Activated CD4-positive, alpha-beta T cell treated with anti-CD3 and anti-CD28 coated beads, Interleukin-2, amount 10 ng/mL, durations not matched to agents 7 days and 5 days (primary cell): ENCODE measurements around the gene PTPRR. TPM values are rescaled to one million over a fixed set of nuclear protein-coding genes. Genes with fewer than 3 reads are reported as not detected.

Experiments used
- CTCF ChIA-PET: fragments of 350-600 bp; sonication (Branson Sonifier 250); formaldehyde crosslinking; loops from one replicate; lab custom pipeline; 2021; ENCODE audit warnings: antibody characterized with exemption; lab: Charles Lee
- POLR2A ChIA-PET: fragments of 350-600 bp; sonication (Branson Sonifier 250); formaldehyde crosslinking; loops from one replicate; lab custom pipeline; 2021; ENCODE audit warnings: antibody characterized with exemption; lab: Charles Lee
- DNase-seq: peaks from one replicate; pipeline ENCODE4 v3.0.0-alpha.2; 2020
- H3K27ac Mint-ChIP-seq: one replicate; pipeline ENCODE4 v1.8.0; 2021; ENCODE audit warnings: mild to moderate bottlenecking, moderate library complexity, mixed read lengths
- H3K27me3 Mint-ChIP-seq: one replicate; pipeline ENCODE4 v1.8.0; 2021; ENCODE audit warnings: mixed read lengths
- H3K36me3 Mint-ChIP-seq: one replicate; pipeline ENCODE4 v1.8.0; 2021; ENCODE audit warnings: low read depth, mixed read lengths
- H3K4me1 Mint-ChIP-seq: one replicate; pipeline ENCODE4 v1.8.0; 2021; ENCODE audit warnings: mixed read lengths
- H3K4me3 Mint-ChIP-seq: one replicate; pipeline ENCODE4 v1.8.0; 2021; ENCODE audit warnings: mild to moderate bottlenecking, moderate library complexity, mixed read lengths
- H3K9me3 Mint-ChIP-seq: one replicate; pipeline ENCODE4 v1.8.0; 2021; ENCODE audit warnings: mixed read lengths
- total RNA-seq, 2 experiments: library from RNA; stranded (reverse); gene quantifications; one replicate each; pipeline ENCODE4 v1.2.3, GENCODE V29; 2021

The PTPRR gene
- total RNA-seq, 2 experiments from 2014 or later, result not detected

DNA sequence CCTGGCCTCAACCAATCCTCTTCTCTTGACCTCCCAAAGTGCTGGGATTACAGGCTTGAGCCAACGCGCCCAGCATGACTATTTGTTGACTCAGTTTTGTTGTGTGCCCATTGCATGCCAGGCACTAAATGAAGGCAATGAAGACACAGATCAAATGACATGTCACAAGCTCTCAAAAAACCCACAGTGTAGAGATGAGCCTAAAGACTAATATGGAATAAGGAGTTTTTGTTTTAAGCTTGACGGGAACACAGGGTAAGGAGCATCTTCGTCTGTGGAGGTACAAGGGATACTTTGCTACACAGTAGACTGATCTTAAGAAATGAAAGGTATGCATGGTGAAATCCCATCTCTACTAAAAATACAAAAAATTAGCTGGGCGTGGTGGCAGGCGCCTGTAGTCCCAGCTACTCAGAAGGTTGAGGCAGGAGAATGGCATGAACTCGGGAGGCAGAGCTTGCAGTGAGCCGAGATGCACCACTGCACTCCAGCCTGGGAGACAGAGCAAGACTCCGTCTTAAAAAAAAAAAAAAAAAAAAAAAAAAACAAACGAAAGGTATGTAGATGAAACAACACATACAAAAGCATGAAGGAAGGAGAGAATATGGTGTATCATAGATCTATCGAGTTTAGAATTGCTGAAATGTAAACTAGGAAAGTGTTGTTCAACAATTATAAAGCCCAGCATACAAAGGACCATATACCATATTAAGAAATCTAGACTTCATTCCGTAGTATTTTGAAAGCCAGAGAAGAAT is 161.2 kb downstream of the PTPRR start:
- no peak overlapping the region for H3K27ac Mint-ChIP-seq
- peaks cover 2% of the 10 kb centered on the region for H3K27me3 Mint-ChIP-seq
- no peaks in the 10 kb centered on the region for H3K4me1 Mint-ChIP-seq
- H3K36me3 Mint-ChIP-seq, result no peaks in the 10 kb centered on the region
- CTCF ChIA-PET, result no interaction called here
- no peak overlapping the region for H3K4me3 Mint-ChIP-seq
- no peaks in the 10 kb centered on the region for H3K9me3 Mint-ChIP-seq
- POLR2A ChIA-PET, result no interaction called here
- no peak for DNase-seq

GRCh38 chr12:70758494-70758845 is 162.1 kb downstream of the PTPRR start:
- H3K36me3 Mint-ChIP-seq, result no peaks in the 10 kb centered on the region
- H3K4me3 Mint-ChIP-seq, result no peak overlapping the region
- H3K4me1 Mint-ChIP-seq, result no peaks in the 10 kb centered on the region
- ChIA-PET POLR2A (no interaction called here), CTCF (interaction anchor here (1.0 kb wide), 1 partner anchor 10 kb away, joined by 3 read pairs; no protein-coding TSS in a partner anchor)
- peaks cover 6% of the 10 kb centered on the region for H3K27me3 Mint-ChIP-seq
- no peak for DNase-seq
- H3K9me3 Mint-ChIP-seq, result no peaks in the 10 kb centered on the region
- H3K27ac Mint-ChIP-seq, result no peak overlapping the region

GRCh38 chr12:70757830-70758493 is 162.6 kb downstream of the PTPRR start:
- no peak for DNase-seq
- H3K9me3 Mint-ChIP-seq, result no peaks in the 10 kb centered on the region
- H3K36me3 Mint-ChIP-seq, result no peaks in the 10 kb centered on the region
- ChIA-PET CTCF (interaction anchor here (1.0 kb wide), 1 partner anchor 10 kb away, joined by 3 read pairs; no protein-coding TSS in a partner anchor), POLR2A (no interaction called here)
- H3K27me3 Mint-ChIP-seq, result peaks cover 7% of the 10 kb centered on the region
- no peak overlapping the region for H3K27ac Mint-ChIP-seq
- no peaks in the 10 kb centered on the region for H3K4me1 Mint-ChIP-seq
- no peak overlapping the region for H3K4me3 Mint-ChIP-seq

DNA sequence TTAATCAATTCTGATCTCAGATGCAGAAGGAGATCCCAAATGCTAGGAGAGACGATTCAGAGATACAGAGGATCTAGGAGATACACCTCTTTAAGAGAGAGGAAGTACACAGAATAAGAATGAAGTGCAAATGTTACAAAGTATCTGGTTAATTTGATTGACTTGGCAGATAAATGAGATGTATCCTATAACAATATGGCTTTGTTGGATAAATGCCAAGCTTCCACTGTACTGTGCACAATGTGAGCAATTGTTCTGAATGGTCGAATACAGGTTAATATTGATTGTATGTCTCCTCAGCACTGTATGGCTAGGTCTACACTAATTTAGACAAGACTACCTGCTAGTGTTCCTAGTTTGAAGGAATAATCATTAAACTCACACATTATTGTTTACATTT is 163.7 kb downstream of the PTPRR start:
- H3K27ac Mint-ChIP-seq, result no peak overlapping the region
- ChIA-PET CTCF (interaction anchor here (1.1 kb wide), 1 partner anchor 663 kb away, joined by 3 read pairs; no protein-coding TSS in a partner anchor), POLR2A (no interaction called here)
- H3K4me3 Mint-ChIP-seq, result no peak overlapping the region
- H3K27me3 Mint-ChIP-seq, result peaks cover 14% of the 10 kb centered on the region
- DNase-seq, result no peak
- H3K36me3 Mint-ChIP-seq, result no peaks in the 10 kb centered on the region
- H3K9me3 Mint-ChIP-seq, result no peaks in the 10 kb centered on the region
- H3K4me1 Mint-ChIP-seq, result no peaks in the 10 kb centered on the region

DNA sequence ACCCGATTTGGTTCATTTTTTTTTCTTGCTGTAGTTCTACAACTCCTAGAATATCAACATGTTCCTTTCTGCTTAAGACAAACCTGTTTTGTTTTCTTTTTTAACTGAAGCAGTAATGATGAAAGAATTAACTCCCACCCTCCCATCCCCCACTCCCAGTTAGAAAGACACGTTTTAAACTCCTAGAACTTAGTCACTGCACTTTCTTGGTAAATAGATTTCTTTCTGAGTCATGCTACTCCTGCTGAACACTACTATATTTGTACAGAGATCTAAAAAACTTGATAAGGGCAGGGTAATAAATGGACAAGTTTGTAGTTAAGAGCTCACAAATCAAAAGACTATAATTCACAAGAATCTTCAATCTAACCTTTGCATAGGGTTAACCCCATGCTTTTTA is 164.4 kb downstream of the PTPRR start:
- ChIA-PET CTCF (interaction anchor here (1.1 kb wide), 1 partner anchor 662 kb away, joined by 3 read pairs; no protein-coding TSS in a partner anchor), POLR2A (no interaction called here)
- Mint-ChIP-seq H3K4me3 (no peak overlapping the region), H3K4me1 (no peaks in the 10 kb centered on the region), H3K36me3 (no peaks in the 10 kb centered on the region), H3K27me3 (peaks cover 17% of the 10 kb centered on the region), H3K27ac (no peak overlapping the region), H3K9me3 (no peaks in the 10 kb centered on the region)
- DNase-seq, result no peak

GRCh38 chr12:70754330-70754741 is 166.2 kb downstream of the PTPRR start:
- H3K27ac Mint-ChIP-seq, result no peak overlapping the region

DNA sequence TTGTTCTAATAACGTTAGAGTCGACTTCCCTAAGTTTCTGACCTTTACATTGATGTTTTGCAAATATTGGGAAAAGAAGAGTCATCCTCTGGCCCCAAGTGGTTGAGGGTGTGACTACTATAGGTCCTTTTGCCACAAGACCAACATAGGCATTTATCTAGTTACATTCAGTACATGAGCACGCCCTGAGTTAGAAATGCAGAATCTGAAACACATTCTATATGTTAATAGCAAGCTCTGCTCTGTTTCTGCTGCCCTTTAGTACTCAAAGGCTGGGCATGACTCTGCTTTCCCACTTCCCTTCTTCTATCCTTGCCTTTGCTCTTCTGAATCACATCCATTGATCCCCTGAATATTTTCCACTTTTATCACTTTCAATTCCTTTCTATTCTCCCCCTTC is 168.2 kb downstream of the PTPRR start:
- Mint-ChIP-seq H3K4me3 (no peak overlapping the region), H3K36me3 (no peaks in the 10 kb centered on the region), H3K9me3 (no peaks in the 10 kb centered on the region), H3K4me1 (no peaks in the 10 kb centered on the region), H3K27me3 (peaks cover 23% of the 10 kb centered on the region), H3K27ac (no peak overlapping the region)
- CTCF ChIA-PET, result no interaction called here
- no peak for DNase-seq
- POLR2A ChIA-PET, result no interaction called here

More at GRCh38 chr12:70754330-70754741, 166.2 kb downstream of the PTPRR start:
- no peak overlapping the region for H3K4me3 Mint-ChIP-seq
- CTCF ChIA-PET, result interaction anchor here (0.6 kb wide), 1 partner anchor 1031 kb away, joined by 3 read pairs; no protein-coding TSS in a partner anchor
- H3K9me3 Mint-ChIP-seq, result no peaks in the 10 kb centered on the region
- no peaks in the 10 kb centered on the region for H3K36me3 Mint-ChIP-seq
- no peak for DNase-seq
- H3K27me3 Mint-ChIP-seq, result peaks cover 20% of the 10 kb centered on the region
- no peaks in the 10 kb centered on the region for H3K4me1 Mint-ChIP-seq
- POLR2A ChIA-PET, result no interaction called here

DNA sequence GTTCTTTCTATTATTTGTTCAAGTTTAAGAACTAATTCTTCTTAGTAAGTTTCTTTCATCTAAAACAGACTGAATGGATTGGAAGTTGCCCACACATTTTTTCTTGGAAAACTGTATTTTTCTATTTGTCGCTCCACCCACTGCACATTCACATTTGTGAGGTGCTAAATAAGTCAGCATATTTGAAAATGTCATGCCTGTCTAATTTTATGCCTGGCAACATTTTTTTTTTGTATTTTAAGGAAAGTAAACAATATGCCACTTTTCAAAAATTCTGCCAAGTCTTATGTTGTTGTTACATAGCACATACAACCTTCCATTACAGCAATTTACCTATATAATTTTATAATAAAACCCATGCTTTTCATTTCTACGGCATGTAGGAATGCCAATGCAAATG is 170.6 kb downstream of the PTPRR start:
- Mint-ChIP-seq H3K27ac (no peak overlapping the region), H3K27me3 (peaks cover 21% of the 10 kb centered on the region), H3K36me3 (no peaks in the 10 kb centered on the region), H3K4me1 (no peaks in the 10 kb centered on the region), H3K4me3 (no peak overlapping the region), H3K9me3 (no peaks in the 10 kb centered on the region)
- ChIA-PET POLR2A (no interaction called here), CTCF (no interaction called here)
- DNase-seq, result no peak

DNA sequence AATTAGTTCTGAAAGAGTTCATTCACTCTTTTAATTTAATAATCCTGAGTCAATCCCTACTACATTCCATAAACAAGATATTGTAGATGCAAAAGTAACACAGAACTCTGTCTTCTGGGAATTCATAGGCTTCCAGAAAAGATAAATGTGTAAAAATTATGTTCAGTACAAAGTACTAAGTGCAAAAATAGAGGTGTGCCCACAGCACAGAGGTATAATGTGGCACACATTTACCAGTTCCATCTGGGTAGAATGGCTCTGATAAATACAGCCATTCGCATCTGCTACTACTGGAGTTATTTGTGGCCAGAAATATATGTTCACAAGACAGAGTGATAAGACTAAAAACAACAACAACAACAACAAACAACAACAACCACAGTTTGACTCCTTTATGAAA is 171.7 kb downstream of the PTPRR start:
- no peak overlapping the region for H3K4me3 Mint-ChIP-seq
- H3K27me3 Mint-ChIP-seq, result peaks cover 19% of the 10 kb centered on the region
- H3K27ac Mint-ChIP-seq, result no peak overlapping the region
- ChIA-PET CTCF (interaction anchor here (0.9 kb wide), 1 partner anchor 9 kb away, joined by 3 read pairs; no protein-coding TSS in a partner anchor), POLR2A (no interaction called here)
- H3K4me1 Mint-ChIP-seq, result no peaks in the 10 kb centered on the region
- no peaks in the 10 kb centered on the region for H3K36me3 Mint-ChIP-seq
- H3K9me3 Mint-ChIP-seq, result no peaks in the 10 kb centered on the region
- DNase-seq, result no peak

- no peak for DNase-seq
- Mint-ChIP-seq H3K4me1 (no peaks in the 10 kb centered on the region), H3K9me3 (no peaks in the 10 kb centered on the region), H3K27ac (no peak overlapping the region), H3K27me3 (peaks cover 15% of the 10 kb centered on the region), H3K4me3 (no peak overlapping the region), H3K36me3 (no peaks in the 10 kb centered on the region)
- ChIA-PET POLR2A (no interaction called here), CTCF (interaction anchor here (0.9 kb wide), 1 partner anchor 11 kb away, joined by 3 read pairs; no protein-coding TSS in a partner anchor)
Measured at GRCh38 chr12:70747445-70748260, 172.9 kb downstream of the PTPRR start.

DNA sequence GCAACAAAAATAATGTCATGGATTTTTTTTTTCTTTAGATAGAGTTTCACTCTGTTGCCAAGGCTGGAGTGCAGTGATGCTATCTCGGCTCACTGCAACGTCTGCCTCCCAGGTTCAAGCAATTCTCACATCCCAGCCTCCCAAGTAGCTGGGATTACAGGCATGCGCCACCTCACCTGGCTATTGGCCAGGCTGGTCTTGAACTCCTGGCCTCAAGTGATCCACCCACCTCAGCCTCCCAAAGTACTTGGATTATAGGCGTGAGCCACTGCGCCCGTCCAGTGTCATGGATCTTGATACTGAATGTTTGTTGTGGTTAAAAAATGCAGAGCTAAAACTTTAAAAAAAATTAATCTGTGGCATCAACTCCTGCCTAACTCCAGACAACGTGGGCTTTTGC is 175.5 kb downstream of the PTPRR start:
- Mint-ChIP-seq H3K27me3 (peaks cover 4% of the 10 kb centered on the region), H3K36me3 (no peaks in the 10 kb centered on the region), H3K27ac (no peak overlapping the region), H3K4me3 (no peak overlapping the region), H3K4me1 (no peaks in the 10 kb centered on the region), H3K9me3 (no peaks in the 10 kb centered on the region)
- ChIA-PET CTCF (interaction anchor here (0.7 kb wide), 1 partner anchor 1105 kb away, joined by 3 read pairs; no protein-coding TSS in a partner anchor), POLR2A (no interaction called here)
- no peak for DNase-seq

DNA sequence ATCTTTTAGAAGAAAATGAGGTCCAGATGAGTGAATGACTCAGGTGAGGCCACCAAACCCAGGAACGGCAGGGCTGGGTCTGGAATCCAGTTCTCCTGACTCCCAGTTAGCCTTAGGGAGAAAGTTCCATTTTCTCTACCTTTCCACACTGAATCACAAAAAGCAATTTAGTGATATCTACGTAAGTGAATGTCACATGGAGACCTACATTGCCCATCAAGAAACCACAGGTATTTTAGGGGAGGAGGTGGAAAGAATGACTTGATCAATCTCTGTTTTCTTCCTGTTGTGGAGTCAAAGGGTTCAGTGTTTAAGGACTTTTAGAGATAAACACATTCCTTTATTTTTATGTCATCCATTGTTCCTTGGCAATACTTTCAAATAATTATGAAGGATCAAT is 176.4 kb downstream of the PTPRR start:
- ChIA-PET CTCF (interaction anchor here (0.7 kb wide), 1 partner anchor 1104 kb away, joined by 3 read pairs; no protein-coding TSS in a partner anchor), POLR2A (no interaction called here)
- DNase-seq, result no peak
- Mint-ChIP-seq H3K27me3 (peaks cover 12% of the 10 kb centered on the region), H3K9me3 (no peaks in the 10 kb centered on the region), H3K4me3 (no peak overlapping the region), H3K4me1 (no peaks in the 10 kb centered on the region), H3K27ac (no peak overlapping the region), H3K36me3 (no peaks in the 10 kb centered on the region)
